IMR-90 (cell line): Measurements from ENCODE around the gene DUSP23. TPM values are rescaled to one million over a fixed set of nuclear protein-coding genes. Genes with fewer than 3 reads are reported as not detected.

Source experiments
- ATAC-seq: fragments of 200-7000 bp; cut with Tn5 transposase; 2 replicates; pipeline ENCODE4 v1.9.1; 2020; ENCODE audit warnings: low read depth, mild to moderate bottlenecking, moderate library complexity
- BruUV-seq: library from RNA; stranded (reverse); fragments of 400-500 nt; replicated peaks from 2 replicates; lab custom pipeline; 2021; lab: Mats Ljungman, UMichigan
- CTCF ChIA-PET: fragments of 300-600 bp; formaldehyde crosslinking; extraction: SDS; loops from one replicate; lab custom pipeline; 2021; ENCODE audit warnings: antibody characterized with exemption; lab: Yijun Ruan, JAX
- POLR2A ChIA-PET: fragments of 300-600 bp; sonication (Branson Sonifier 250); formaldehyde crosslinking; loops from one replicate; lab custom pipeline; 2022; ENCODE audit warnings: antibody characterized with exemption; ENCODE audit not compliant: unreplicated experiment; lab: Charles Lee
- DNase-seq: peaks from one replicate; pipeline ENCODE4 v3.0.0; 2013
- H2AFZ ChIP-seq: replicated peaks from 2 replicates; pipeline ENCODE3; 2013; ENCODE audit warnings: low read length, mild to moderate bottlenecking; ENCODE audit not compliant: poor library complexity
- H2AK5ac ChIP-seq: 2 replicates; pipeline ENCODE4 v1.6.1; 2013; ENCODE audit warnings: low read depth, low read length, inconsistent platforms
- H2AK9ac ChIP-seq: replicated peaks from 2 replicates; pipeline ENCODE3; 2013; ENCODE audit warnings: mild to moderate bottlenecking, low read depth, low read length, moderate library complexity; ENCODE audit not compliant: poor library complexity
- H2BK120ac ChIP-seq: 2 replicates; pipeline ENCODE4 v1.6.1; 2013; ENCODE audit warnings: low read depth, low read length, inconsistent platforms
- H2BK15ac ChIP-seq: 3 replicates; pipeline ENCODE4 v1.6.1; 2013; ENCODE audit warnings: low read depth, low read length, inconsistent platforms
- H2BK20ac ChIP-seq: 2 replicates; pipeline ENCODE4 v1.6.1; 2013; ENCODE audit warnings: low read depth, mild to moderate bottlenecking, inconsistent platforms, low read length, moderate library complexity
- H2BK5ac ChIP-seq: 2 replicates; pipeline ENCODE4 v1.6.1; 2013; ENCODE audit warnings: mild to moderate bottlenecking, low read depth, low read length, inconsistent platforms; ENCODE audit not compliant: poor library complexity, severe bottlenecking
- H3K14ac ChIP-seq: replicated peaks from 2 replicates; pipeline ENCODE4 v1.6.1; 2013; ENCODE audit warnings: low read depth, low read length, inconsistent platforms
- H3K18ac ChIP-seq: 2 replicates; pipeline ENCODE4 v1.6.1; 2013; ENCODE audit warnings: low read depth, low read length, control low read depth
- H3K23ac ChIP-seq: 2 replicates; pipeline ENCODE4 v1.6.1; 2013; ENCODE audit warnings: low read depth, low read length, inconsistent platforms
- H3K27ac ChIP-seq: 2 replicates; pipeline ENCODE4 v1.5.1; 2013; ENCODE audit warnings: mild to moderate bottlenecking, control low read depth, low read length; ENCODE audit not compliant: insufficient read depth
- H3K27me3 ChIP-seq: 2 replicates; pipeline ENCODE4 v1.6.1; 2013; ENCODE audit warnings: low read length; ENCODE audit not compliant: control insufficient read depth, insufficient read depth
- H3K36me3 ChIP-seq: 2 replicates; pipeline ENCODE4 v1.6.1; 2013; ENCODE audit warnings: low read length, mixed read lengths; ENCODE audit not compliant: control insufficient read depth, insufficient read depth
- H3K4ac ChIP-seq: 2 replicates; pipeline ENCODE4 v1.6.1; 2013; ENCODE audit warnings: low read depth, low read length, inconsistent platforms
- H3K4me1 ChIP-seq: 2 replicates; pipeline ENCODE4 v1.6.1; 2013; ENCODE audit warnings: low read length, mixed read lengths; ENCODE audit not compliant: control insufficient read depth, insufficient read depth
- H3K4me2 ChIP-seq: 2 replicates; pipeline ENCODE4 v1.6.1; 2013; ENCODE audit warnings: low read depth, mild to moderate bottlenecking, control low read depth, low read length, moderate library complexity
- H3K4me3 ChIP-seq: 2 replicates; pipeline ENCODE4 v1.5.1; 2013; ENCODE audit warnings: low read depth, mild to moderate bottlenecking, control low read depth, low read length, moderate library complexity; ENCODE audit not compliant: insufficient read depth
- H3K56ac ChIP-seq: 2 replicates; pipeline ENCODE4 v1.6.1; 2013; ENCODE audit warnings: low read length, inconsistent platforms; ENCODE audit not compliant: insufficient read depth; ENCODE audit errors: extremely low read depth
- H3K79me1 ChIP-seq, 2 experiments: 2 replicates each; pipeline ENCODE4 v1.6.1; 2013; ENCODE audit warnings: low read length in 2 of 2, inconsistent platforms in 1 of 2, low read depth in 1 of 2
- H3K9ac ChIP-seq: 2 replicates; pipeline ENCODE4 v1.6.1; 2013; ENCODE audit warnings: low read depth, low read length, control low read depth
- H3K9me1 ChIP-seq: 2 replicates; pipeline ENCODE4 v1.6.1; 2013; ENCODE audit warnings: low read length, inconsistent platforms; ENCODE audit not compliant: insufficient read depth
- H3K9me3 ChIP-seq: 2 replicates; pipeline ENCODE4 v1.6.1; 2013; ENCODE audit warnings: low read length; ENCODE audit not compliant: control insufficient read depth, insufficient read depth
- H4K20me1 ChIP-seq: 2 replicates; pipeline ENCODE4 v1.6.1; 2013; ENCODE audit warnings: low read length, inconsistent platforms; ENCODE audit not compliant: insufficient read depth
- H4K5ac ChIP-seq: 2 replicates; pipeline ENCODE4 v1.6.1; 2013; ENCODE audit warnings: mild to moderate bottlenecking, low read depth, low read length, control low read depth
- H4K8ac ChIP-seq, 2 experiments: 2 replicates each; pipeline ENCODE4 v1.6.1; 2013; ENCODE audit warnings: low read depth in 2 of 2, low read length in 2 of 2, control low read depth in 1 of 2, inconsistent platforms in 1 of 2
- H4K91ac ChIP-seq: 2 replicates; pipeline ENCODE4 v1.6.1; 2013; ENCODE audit warnings: low read depth, low read length, inconsistent platforms; ENCODE audit not compliant: insufficient read depth
- BHLHE40 ChIP-seq: fragments of 150-350 bp; IDR thresholded peaks from 2 replicates; pipeline ENCODE4 v1.6.1; 2016; ENCODE audit warnings: mild to moderate bottlenecking, low read depth, low read length
- CEBPB ChIP-seq: IDR thresholded peaks from 2 replicates; pipeline ENCODE4 v1.6.1; 2012; ENCODE audit warnings: low read depth, low read length, improper control_type of control experiment
- CHD1 ChIP-seq: IDR thresholded peaks from 2 replicates; pipeline ENCODE4 v1.6.1; 2012; ENCODE audit warnings: low read depth, low read length, improper control_type of control experiment
- ELK1 ChIP-seq: fragments of 150-350 bp; IDR thresholded peaks from 2 replicates; pipeline ENCODE4 v1.6.1; 2016; ENCODE audit warnings: low read depth, mild to moderate bottlenecking, low read length, moderate library complexity, borderline replicate concordance
- FOS ChIP-seq: fragments of 150-350 bp; IDR thresholded peaks from 2 replicates; pipeline ENCODE4 v1.6.1; 2016; ENCODE audit warnings: low read depth, low read length
- MAFK ChIP-seq: IDR thresholded peaks from 2 replicates; pipeline ENCODE4 v1.6.1; 2012; ENCODE audit warnings: low read depth, low read length, improper control_type of control experiment
- MAZ ChIP-seq: IDR thresholded peaks from 2 replicates; pipeline ENCODE4 v1.6.1; 2012; ENCODE audit warnings: low read depth, mild to moderate bottlenecking, low read length, improper control_type of control experiment, moderate library complexity, borderline replicate concordance
- MXI1 ChIP-seq: IDR thresholded peaks from 2 replicates; pipeline ENCODE4 v1.6.1; 2012; ENCODE audit warnings: low read depth, mild to moderate bottlenecking, low read length, moderate library complexity, borderline replicate concordance
- NFE2L2 ChIP-seq: fragments of 150-350 bp; IDR thresholded peaks from 2 replicates; pipeline ENCODE4 v1.6.1; 2016; ENCODE audit warnings: low read depth, mild to moderate bottlenecking, low read length
- POLR2A ChIP-seq: IDR thresholded peaks from 2 replicates; pipeline ENCODE4 v1.6.1; 2012; ENCODE audit warnings: mild to moderate bottlenecking, low read depth, low read length
- RAD21 ChIP-seq: IDR thresholded peaks from 2 replicates; pipeline ENCODE4 v1.6.1; 2012; ENCODE audit warnings: low read length, improper control_type of control experiment
- RCOR1 ChIP-seq: IDR thresholded peaks from 2 replicates; pipeline ENCODE4 v1.6.1; 2012; ENCODE audit warnings: mild to moderate bottlenecking, low read length, improper control_type of control experiment; ENCODE audit not compliant: insufficient replicate concordance
- RFX5 ChIP-seq: IDR thresholded peaks from 2 replicates; pipeline ENCODE4 v1.8.0; 2012; ENCODE audit warnings: low read depth, mild to moderate bottlenecking, low read length, moderate library complexity
- SMC3 ChIP-seq: fragments of 150-350 bp; IDR thresholded peaks from 2 replicates; pipeline ENCODE4 v1.6.1; 2016; ENCODE audit warnings: low read depth, mild to moderate bottlenecking, antibody characterized with exemption, low read length, moderate library complexity
- WGBS, 2 experiments: methylation state at CpG; one replicate each; pipeline versions ENCODE4 v1.1.5 to v1.1.7; 2013; ENCODE audit warnings: missing lambda C conversion rate in 2 of 2; ENCODE audit not compliant: insufficient read length in 1 of 2; ENCODE audit errors: extremely low coverage in 2 of 2; 5-methylcytosine and 5-hydroxymethylcytosine counted together
- dilution Hi-C: fragments of 300-500 bp; cut with HindIII; formaldehyde crosslinking; loops from one replicate; pipeline ENCODE4 v1.14.3; 2018; ENCODE audit warnings: low sequenced_read_pairs; ENCODE audit not compliant: unreplicated experiment
- in situ Hi-C: fragments of 300-500 bp; cut with MboI; formaldehyde crosslinking; loops from 3 replicates; pipeline ENCODE4 v1.14.3; 2019; ENCODE audit warnings: low sequenced_read_pairs, inconsistent platforms, mixed read lengths
- intact Hi-C: fragments of 100-400 bp; cut with micrococcal nuclease; formaldehyde crosslinking; loops from 2 replicates; pipeline ENCODE4 v1.10.0; 2022
- polyA plus RNA-seq, 3 experiments: library from polyadenylated mRNA; depleted of rRNA; stranded (reverse); fragments of >200 nt; gene quantifications; 2 replicates each; pipeline ENCODE4 v1.2.3, GENCODE V29; 2012; ENCODE audit warnings: low replicate concordance in 1 of 3
- total RNA-seq: library from RNA; depleted of rRNA; stranded (reverse); fragments of >200 nt; gene quantifications from 2 replicates; pipeline ENCODE4 v1.2.3, GENCODE V29; 2012
- TF ChIP-seq, protein P1 (sequence below): conservative IDR thresholded peaks from 2 replicates; pipeline ENCODE4 v1.5.1; 2012; ENCODE audit warnings: mild to moderate bottlenecking, low read depth, low read length, improper control_type of control experiment
- TF ChIP-seq, protein P2 (sequence below): fragments of 150-350 bp; IDR thresholded peaks from 2 replicates; pipeline ENCODE4 v1.6.1; 2017; ENCODE audit warnings: mild to moderate bottlenecking, antibody characterized with exemption, low read length, low read depth

DUSP23 gene
- total and polyA plus RNA-seq, 2 of the 4 experiments (the other 2 are of a cell fraction): 4.1 to 12.9 TPM

DNA sequence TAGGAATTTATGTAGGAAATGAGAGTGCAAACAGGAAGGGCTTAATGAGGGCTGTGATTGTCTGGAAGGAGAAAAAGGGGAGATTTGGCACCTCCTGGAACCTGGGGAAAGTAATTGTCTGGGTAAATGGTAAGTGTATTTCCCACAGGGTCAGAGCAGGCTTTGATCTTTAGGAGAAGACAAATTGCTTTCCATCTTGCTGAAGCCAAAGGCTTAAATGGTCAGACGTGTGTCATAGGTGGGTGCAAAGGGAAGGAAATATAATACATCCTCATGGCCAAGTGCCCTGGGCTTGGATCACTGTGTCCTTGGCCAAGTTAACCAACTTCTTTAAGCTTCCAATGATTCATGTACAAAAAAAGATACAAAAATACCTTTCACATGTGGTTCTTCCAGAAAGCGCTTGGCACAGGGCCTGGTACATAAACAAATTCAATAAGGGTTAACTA, 1.3 kb upstream of the DUSP23 start:
- no peak overlapping the region for H2AK5ac ChIP-seq
- no peak overlapping the region for H4K5ac ChIP-seq
- POLR2A ChIA-PET: no interaction called here
- H4K91ac ChIP-seq: no peak overlapping the region
- no peaks in the 10 kb centered on the region for H4K20me1 ChIP-seq
- in situ Hi-C loops (no loop called here), dilution Hi-C loops (loop anchor here (25.0 kb wide), 1 partner anchor 108 kb away; no protein-coding TSS in a partner anchor), intact Hi-C loops (no loop called here)
- no peak overlapping the region for H3K4me3 ChIP-seq
- ATAC-seq (no peak), DNase-seq (peak; percentile 46)
- no CpG with 5 or more reads among the region's 2 CpGs for WGBS, 2 experiments
- no peak overlapping the region for H3K27ac ChIP-seq
- no peak overlapping the region for H3K23ac ChIP-seq
- H3K56ac ChIP-seq: no peak overlapping the region
- H3K9me1 ChIP-seq: no peaks in the 10 kb centered on the region
- H3K9me3 ChIP-seq: no peaks in the 10 kb centered on the region
- H3K4me2 ChIP-seq: no peak overlapping the region
- H3K18ac ChIP-seq: no peak overlapping the region
- H3K4ac ChIP-seq: no peak overlapping the region
- H3K14ac ChIP-seq: no peak overlapping the region
- TF ChIP-seq BHLHE40: no peak
- TF ChIP-seq, protein P1, sequence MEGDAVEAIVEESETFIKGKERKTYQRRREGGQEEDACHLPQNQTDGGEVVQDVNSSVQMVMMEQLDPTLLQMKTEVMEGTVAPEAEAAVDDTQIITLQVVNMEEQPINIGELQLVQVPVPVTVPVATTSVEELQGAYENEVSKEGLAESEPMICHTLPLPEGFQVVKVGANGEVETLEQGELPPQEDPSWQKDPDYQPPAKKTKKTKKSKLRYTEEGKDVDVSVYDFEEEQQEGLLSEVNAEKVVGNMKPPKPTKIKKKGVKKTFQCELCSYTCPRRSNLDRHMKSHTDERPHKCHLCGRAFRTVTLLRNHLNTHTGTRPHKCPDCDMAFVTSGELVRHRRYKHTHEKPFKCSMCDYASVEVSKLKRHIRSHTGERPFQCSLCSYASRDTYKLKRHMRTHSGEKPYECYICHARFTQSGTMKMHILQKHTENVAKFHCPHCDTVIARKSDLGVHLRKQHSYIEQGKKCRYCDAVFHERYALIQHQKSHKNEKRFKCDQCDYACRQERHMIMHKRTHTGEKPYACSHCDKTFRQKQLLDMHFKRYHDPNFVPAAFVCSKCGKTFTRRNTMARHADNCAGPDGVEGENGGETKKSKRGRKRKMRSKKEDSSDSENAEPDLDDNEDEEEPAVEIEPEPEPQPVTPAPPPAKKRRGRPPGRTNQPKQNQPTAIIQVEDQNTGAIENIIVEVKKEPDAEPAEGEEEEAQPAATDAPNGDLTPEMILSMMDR: no peak
- no peak for TF ChIP-seq MAZ
- TF ChIP-seq NFE2L2: no peak
- no peak for TF ChIP-seq CHD1
- TF ChIP-seq, protein P2, sequence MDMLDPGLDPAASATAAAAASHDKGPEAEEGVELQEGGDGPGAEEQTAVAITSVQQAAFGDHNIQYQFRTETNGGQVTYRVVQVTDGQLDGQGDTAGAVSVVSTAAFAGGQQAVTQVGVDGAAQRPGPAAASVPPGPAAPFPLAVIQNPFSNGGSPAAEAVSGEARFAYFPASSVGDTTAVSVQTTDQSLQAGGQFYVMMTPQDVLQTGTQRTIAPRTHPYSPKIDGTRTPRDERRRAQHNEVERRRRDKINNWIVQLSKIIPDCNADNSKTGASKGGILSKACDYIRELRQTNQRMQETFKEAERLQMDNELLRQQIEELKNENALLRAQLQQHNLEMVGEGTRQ: no peak
- no peak for TF ChIP-seq SMC3
- TF ChIP-seq RCOR1: no peak
- no peak for TF ChIP-seq RFX5
- TF ChIP-seq RAD21: no peak
- TF ChIP-seq MXI1: no peak
- no peak for TF ChIP-seq POLR2A
- no peak for TF ChIP-seq MAFK
- no peak for TF ChIP-seq CEBPB
- no peak for TF ChIP-seq ELK1
- no peak for TF ChIP-seq FOS
- BruUV-seq: no TSS peak
- no peaks in the 10 kb centered on the region; the same call in 1 of the 2 replicates for H3K27me3 ChIP-seq
- H2BK120ac ChIP-seq: no peak overlapping the region
- no peaks in the 10 kb centered on the region for H3K36me3 ChIP-seq
- CTCF ChIA-PET: no interaction called here
- no peaks in the 10 kb centered on the region for H3K4me1 ChIP-seq
- H2AK9ac ChIP-seq: no peak overlapping the region
- no peak overlapping the region for H2BK5ac ChIP-seq
- H2AFZ ChIP-seq: no peak overlapping the region
- H2BK20ac ChIP-seq: no peak overlapping the region
- no peaks in the 10 kb centered on the region for H3K79me1 ChIP-seq
- no peak overlapping the region for H2BK15ac ChIP-seq
- H3K9ac ChIP-seq: no peak overlapping the region
- no peak overlapping the region for H4K8ac ChIP-seq
